ENCODE data around the gene VAV2. TPM values are rescaled to one million over a fixed set of nuclear protein-coding genes. Genes with fewer than 3 reads are reported as not detected.

VAV2 gene
- total and polyA plus RNA-seq, 9 of the 15 experiments (the other 6 are each of a cell fraction or from before 2014, with no cell fraction given) = 0.01 to 2.7 (median 1.0) TPM; not detected in 1

- intact Hi-C loops (cut with micrococcal nuclease) = no loop called here
- H3K4me1 ChIP-seq (replicated peaks in 1 of 2; ENCODE audit: control insufficient read depth in 2 of 2, insufficient read depth in 2 of 2, low read length in 2 of 2) = no peaks in the 10 kb centered on the region; a peak in 1 of 5 replicates
- no peaks in the 10 kb centered on the region for H3K79me2 ChIP-seq (ENCODE audit: control insufficient read depth, insufficient read depth, low read length)
- WGBS (ENCODE audit: insufficient coverage, low coverage, missing lambda C conversion rate) = 0% methylated on average over 5 of the region's 5 CpGs
- FAIRE-seq (no peak), DNase-seq (ENCODE audit: extremely low read depth in 1 of 4, low spot score in 3 of 4) (no peak), ATAC-seq (no peak)
- peaks cover 4% of the 10 kb centered on the region for H4K20me1 ChIP-seq (replicated peaks; ENCODE audit: control insufficient read depth, insufficient read depth, low read length)
- no TSS peak for BruUV-seq (replicated peaks)
- H3K9me3 ChIP-seq (replicated peaks; ENCODE audit: control insufficient read depth, insufficient read depth, low read depth, low read length) = no peaks in the 10 kb centered on the region
- ChIA-PET CTCF (ENCODE audit: low intra/inter-chr PET ratio) (no interaction called here), POLR2A (no interaction called here)
- H3K36me3 ChIP-seq (ENCODE audit: control insufficient read depth, insufficient read depth, low read length) = no peaks in the 10 kb centered on the region
- H3K27ac ChIP-seq (ENCODE audit: extremely low read depth, low read depth, low read length) = no peak overlapping the region
- H3K9ac ChIP-seq (ENCODE audit: insufficient read depth in 1 of 2, low read depth in 2 of 2, low read length in 2 of 2) = no peak overlapping the region
- H3K9me1 ChIP-seq (ENCODE audit: control insufficient read depth, insufficient read depth, low read length) = no peaks in the 10 kb centered on the region
- in situ Hi-C loops (cut with MboI) = no loop called here
- TF ChIP-seq HDAC8 (tag; IDR thresholded peaks at IDR 0.05) (no peak), MED1 (CRISPR knock-in tag; IDR thresholded peaks at IDR 0.05; ENCODE audit: borderline replicate concordance) (no peak), NCOA6 (IDR thresholded peaks at IDR 0.05) (no peak), NFIX (CRISPR knock-in tag; IDR thresholded peaks at IDR 0.05; ENCODE audit: low read depth) (no peak), ZNF24 (IDR thresholded peaks at IDR 0.05) (no peak)
- TF ChIP-seq, protein P1, sequence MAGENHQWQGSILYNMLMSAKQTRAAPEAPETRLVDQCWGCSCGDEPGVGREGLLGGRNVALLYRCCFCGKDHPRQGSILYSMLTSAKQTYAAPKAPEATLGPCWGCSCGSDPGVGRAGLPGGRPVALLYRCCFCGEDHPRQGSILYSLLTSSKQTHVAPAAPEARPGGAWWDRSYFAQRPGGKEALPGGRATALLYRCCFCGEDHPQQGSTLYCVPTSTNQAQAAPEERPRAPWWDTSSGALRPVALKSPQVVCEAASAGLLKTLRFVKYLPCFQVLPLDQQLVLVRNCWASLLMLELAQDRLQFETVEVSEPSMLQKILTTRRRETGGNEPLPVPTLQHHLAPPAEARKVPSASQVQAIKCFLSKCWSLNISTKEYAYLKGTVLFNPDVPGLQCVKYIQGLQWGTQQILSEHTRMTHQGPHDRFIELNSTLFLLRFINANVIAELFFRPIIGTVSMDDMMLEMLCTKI (IDR thresholded peaks at IDR 0.05; ENCODE audit: partially characterized antibody) = no peak
- H2AFZ ChIP-seq (ENCODE audit: low read depth, low read length) = no peak overlapping the region
- peaks cover 31 to 70% of the 10 kb centered on the region in 2 experiments; a peak in 4 of 5 replicates for H3K27me3 ChIP-seq (ENCODE audit: control insufficient read depth in 2 of 2, insufficient read depth in 2 of 2, low read length in 2 of 2)
- H3K4me3 ChIP-seq = no peak overlapping the region
- H3K4me2 ChIP-seq (ENCODE audit: insufficient read depth, low read length) = no peak overlapping the region
Observed at GRCh38 chr9:133819923-133820322, 172.2 kb downstream of the VAV2 start.

All from K562 (cell line).